COLO829 (cell line): ENCODE measurements around the gene RETN.

Experiments
- DNase-seq: peaks from one replicate; pipeline ENCODE4 v3.0.0; 2012; ENCODE audit warnings: low spot score

RETN gene

GRCh38 chr19:7685546-7686445 lies 16.9 kb downstream of the RETN start:
- no peak for DNase-seq

- DNase-seq = no peak
These were observed 18.3 kb downstream of the RETN start for GRCh38 chr19:7687177-7687576.

- no peak for DNase-seq
These were observed 20.3 kb downstream of the RETN start for GRCh38 chr19:7689165-7689564.

GRCh38 chr19:7690779-7691258 lies 22.0 kb downstream of the RETN start:
- no peak for DNase-seq

- DNase-seq = no peak
These were observed 22.6 kb downstream of the RETN start for GRCh38 chr19:7691497-7691896.

- DNase-seq = no peak
These were observed 23.7 kb downstream of the RETN start for GRCh38 chr19:7692417-7693088.

- DNase-seq = no peak
These were observed 25.6 kb downstream of the RETN start for GRCh38 chr19:7694499-7694898.

GRCh38 chr19:7697721-7698287 lies 29.0 kb downstream of the RETN start:
- no peak for DNase-seq

GRCh38 chr19:7698583-7698982 lies 29.7 kb downstream of the RETN start:
- DNase-seq = no peak

GRCh38 chr19:7699003-7699402 lies 30.2 kb downstream of the RETN start:
- no peak for DNase-seq

GRCh38 chr19:7699417-7700401 lies 30.9 kb downstream of the RETN start:
- DNase-seq = no peak

- DNase-seq = no peak
These were observed 32.3 kb downstream of the RETN start for GRCh38 chr19:7701049-7701653.

GRCh38 chr19:7701654-7702457 lies 33.0 kb downstream of the RETN start, which contains the start of gene FCER2:
Gene FCER2, minus strand, starts transcription at chr19:7702131. Its CDS starts 2,371 bp downstream, at chr19:7699760.
- no peak for DNase-seq

- DNase-seq = no peak
These were observed 34.5 kb downstream of the RETN start for GRCh38 chr19:7703332-7703731.

- DNase-seq = no peak
These were observed 35.6 kb downstream of the RETN start for GRCh38 chr19:7704280-7705060.

- DNase-seq = no peak
These were observed 36.7 kb downstream of the RETN start for GRCh38 chr19:7705387-7706187.

GRCh38 chr19:7706188-7706954 lies 37.5 kb downstream of the RETN start:
- DNase-seq = no peak

- DNase-seq = no peak
These were observed 38.2 kb downstream of the RETN start for GRCh38 chr19:7706955-7707456.
